HG02938 (cell line): Measurements from ENCODE around the gene ROBO2.

Experiments
- ATAC-seq: cut with Tn5 transposase; IDR thresholded peaks from one replicate; pipeline ENCODE4 v1.9.1; 2021; ENCODE audit warnings: mild to moderate bottlenecking, moderate library complexity; ENCODE audit not compliant: unreplicated experiment

Gene ROBO2

DNA sequence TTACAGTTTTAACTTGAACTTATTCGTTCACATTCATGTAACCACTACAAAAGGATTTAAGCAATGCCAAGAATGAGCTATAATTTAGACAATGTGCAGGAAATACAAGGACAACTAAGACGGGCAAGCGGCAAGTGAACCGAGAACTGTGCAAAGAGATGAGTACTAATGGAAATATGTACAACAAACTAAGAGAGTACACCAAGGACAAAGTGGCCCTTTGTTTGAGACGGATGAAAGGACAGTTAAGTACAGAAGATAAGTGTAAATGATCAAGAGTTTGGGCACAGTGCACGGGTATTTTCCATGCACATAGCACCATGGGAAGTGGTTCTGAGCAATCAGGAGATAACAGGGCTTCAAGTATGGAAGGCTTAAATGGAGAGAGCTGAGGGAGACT lies 281.7 kb downstream of the ROBO2 start:
- no peak for ATAC-seq

DNA sequence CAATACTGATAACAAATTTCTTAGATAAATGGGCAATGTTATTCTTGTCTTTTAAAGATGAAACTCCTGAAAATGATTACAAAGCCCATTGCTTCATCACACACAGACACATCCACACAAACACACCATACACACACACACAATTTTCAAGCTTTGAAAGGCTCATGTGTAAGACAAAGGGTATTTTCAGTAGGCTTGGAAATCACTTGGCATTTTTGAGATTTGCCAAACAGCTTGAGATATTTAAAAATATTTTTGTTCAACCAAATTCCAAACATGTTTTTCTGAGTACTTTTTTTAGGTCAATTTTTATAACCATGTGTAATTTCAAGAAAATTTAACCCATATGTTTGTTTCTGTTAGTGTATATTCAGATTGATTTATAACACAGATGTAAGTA lies 283.7 kb downstream of the ROBO2 start:
- no peak for ATAC-seq

DNA sequence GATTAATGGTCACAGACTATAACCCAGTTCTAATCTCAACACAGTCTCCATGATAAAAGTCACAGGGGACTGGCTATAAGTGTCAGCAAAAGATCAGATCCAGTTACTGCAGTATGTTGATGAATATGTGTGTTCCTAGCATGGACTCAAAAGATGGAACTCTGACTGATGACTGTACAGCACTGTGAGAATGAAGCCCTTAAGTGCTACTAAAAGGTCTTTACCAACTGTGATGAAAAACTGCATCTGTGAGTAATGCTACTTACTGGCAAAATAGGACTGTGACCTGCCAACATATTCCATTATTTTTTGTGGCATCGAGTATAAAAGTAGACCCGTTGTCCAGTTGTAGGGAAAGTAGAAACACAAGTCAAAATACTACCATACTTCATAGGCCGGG lies 284.2 kb downstream of the ROBO2 start:
- no peak for ATAC-seq

DNA sequence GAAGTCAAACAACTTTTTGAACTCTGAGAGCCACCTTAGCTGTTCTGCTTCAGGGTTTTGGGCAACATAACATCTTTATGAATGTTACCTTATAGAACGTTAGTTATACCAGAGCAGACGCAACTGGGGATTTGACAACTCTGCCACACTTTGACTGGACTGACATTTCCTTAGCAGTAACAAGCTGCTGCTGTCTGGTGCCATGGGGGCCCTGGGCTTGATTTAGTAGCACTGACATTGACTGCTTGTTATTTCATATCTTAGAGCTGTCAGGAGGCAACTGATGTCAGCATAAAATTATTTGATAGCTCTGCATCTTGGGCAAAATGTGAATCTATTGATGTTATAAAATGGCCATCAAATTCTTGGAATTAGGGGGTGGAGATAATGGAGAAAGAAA lies 285.4 kb downstream of the ROBO2 start:
- no peak for ATAC-seq

DNA sequence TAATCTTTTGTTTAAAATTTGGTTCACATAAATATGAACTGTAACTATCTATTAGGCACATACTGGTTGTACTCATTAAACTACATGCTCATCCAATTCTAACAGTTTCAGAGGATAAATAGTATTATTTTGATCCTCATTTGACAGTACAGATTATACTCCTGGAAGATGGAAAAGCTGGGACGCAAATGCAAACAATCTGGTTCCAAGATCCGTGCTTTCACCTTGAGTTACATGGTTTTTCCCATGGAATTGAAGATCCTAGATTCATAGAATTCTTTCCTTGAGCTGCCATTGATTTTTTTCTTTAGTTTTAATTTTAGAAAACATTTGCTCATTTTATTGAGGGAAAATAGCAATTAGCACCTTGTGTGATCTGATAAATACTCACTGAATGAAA lies 285.8 kb downstream of the ROBO2 start:
- no peak for ATAC-seq

DNA sequence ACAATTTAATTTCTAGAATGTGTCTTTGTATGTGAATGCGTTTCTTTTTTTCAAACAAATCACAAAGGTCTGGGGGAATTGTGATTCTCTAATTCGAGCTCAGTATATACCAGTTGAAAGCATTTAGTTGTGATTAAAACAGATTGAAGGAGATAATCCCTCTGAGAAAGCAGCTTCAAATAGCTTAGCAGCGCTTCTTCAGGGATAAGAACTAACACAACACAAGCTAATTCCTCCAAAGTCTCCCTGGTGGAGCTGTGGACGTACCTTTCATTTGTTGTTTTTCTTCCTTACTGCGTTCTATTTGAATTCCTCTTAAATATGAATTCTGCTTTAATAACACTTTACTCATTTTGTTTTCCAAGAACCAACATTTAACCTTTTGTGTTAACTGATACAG lies 286.7 kb downstream of the ROBO2 start:
- no peak for ATAC-seq

DNA sequence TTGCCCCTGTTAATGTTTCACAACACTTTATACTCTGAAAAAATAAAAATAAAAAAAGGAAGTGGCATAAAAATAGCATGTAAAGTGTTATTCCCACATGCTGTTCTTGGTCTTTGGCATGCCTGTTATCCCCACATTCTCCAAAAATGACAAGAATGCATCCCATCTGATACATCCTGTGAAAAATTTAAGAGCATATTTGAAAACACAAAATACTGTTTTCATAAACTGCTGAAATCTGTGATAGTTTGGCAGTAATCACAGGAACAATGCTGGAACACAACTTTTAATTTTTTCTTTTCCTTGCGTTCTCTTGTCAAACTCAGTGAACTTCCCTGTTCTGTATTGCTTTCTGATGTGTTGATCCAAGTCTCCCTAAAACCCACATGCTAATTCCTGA lies 288.8 kb downstream of the ROBO2 start:
- no peak for ATAC-seq

DNA sequence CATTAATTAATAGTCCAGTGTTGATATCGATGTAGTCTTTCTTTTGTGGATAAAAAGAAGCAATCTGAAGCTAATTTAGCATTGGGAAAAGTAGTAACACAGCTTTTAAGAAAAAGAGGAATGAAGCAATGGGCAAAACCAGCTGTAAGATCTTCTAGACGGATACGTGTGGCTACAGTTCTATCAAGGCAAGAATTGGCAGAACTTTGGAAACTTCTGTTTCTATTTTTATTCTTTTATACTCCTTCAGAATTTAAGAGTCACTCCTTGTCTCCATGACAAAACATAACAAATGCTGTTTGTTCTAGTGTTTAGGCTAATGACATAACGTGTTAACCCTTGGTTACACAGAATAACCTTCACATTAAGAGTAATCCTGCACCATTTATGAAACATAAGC lies 289.2 kb downstream of the ROBO2 start:
- ATAC-seq, result no peak

DNA sequence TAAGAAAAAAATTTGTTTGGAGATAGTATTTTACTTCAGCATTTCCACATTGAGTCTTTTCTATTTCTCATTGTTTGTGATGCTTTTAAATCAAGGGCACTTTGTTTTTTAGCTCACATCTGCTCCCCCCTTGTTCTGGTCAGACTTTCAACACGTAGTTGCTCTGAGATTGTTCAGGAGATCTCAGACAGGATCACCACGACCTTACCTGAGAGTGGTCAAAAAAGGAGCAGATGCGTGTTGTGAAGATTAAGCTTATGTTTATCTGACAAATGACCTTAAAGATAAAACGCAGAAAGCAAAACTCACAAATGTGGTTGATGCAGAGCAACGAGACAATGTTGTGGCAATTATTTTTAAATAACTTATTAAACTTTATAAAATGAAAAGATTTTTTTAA lies 298.3 kb downstream of the ROBO2 start:
- no peak for ATAC-seq

DNA sequence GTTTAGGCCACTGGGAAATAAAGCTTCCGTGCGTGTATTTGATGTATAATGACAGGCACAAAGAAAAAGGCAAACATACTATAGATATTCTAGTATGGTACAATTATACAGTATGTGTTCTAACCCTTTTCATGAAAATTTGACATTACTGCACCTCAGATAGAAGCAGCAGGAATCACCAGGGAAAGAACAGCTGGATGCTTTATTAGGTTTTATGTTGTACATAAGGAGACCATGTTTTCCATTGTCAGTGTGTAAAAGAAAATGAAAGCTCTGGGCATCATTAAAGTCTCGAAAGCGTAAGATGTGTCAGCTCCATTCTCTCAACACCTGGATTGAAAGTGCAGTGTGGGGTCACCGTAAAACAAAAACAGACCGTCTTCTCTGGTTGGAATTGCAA lies 302.1 kb downstream of the ROBO2 start:
- ATAC-seq, result no peak

DNA sequence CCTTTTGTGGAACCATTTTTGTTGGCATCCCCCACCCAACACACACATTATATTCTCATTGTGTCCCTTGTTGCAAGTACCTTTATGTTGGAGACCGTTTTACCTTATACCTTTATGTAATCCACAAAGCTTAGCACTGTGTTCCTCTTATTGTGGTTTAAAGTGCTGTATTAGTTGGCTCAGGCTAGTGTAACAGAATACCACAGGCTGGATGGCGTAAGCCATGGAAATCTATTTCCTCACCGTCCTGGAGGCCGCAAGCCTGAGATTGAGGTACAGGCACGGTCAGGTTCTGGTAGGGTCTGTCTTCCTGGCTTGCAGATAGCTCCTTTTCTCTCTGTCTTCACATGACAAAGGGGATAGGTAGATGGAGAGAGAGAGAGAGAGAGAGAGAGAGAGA lies 302.8 kb downstream of the ROBO2 start:
- ATAC-seq, result no peak

DNA sequence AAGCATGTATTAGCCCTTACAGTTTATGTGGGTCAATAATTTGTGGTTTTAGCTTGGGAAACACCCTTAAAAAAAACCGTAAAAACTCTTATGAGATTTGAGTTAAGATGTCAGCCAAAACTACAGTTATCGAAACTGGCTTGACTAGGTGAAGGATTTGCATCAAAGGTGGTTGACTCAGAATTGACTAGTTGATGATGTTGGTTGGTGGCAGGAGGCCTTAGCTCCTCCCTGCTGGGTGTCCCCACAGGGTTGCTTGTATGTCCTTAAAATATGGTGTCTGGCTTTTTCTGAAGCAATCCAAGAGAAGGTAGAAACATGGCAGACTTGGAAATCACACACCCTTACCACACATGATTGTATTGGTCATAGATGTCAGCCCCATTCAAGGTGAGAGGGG lies 305.1 kb downstream of the ROBO2 start:
- ATAC-seq, result no peak

DNA sequence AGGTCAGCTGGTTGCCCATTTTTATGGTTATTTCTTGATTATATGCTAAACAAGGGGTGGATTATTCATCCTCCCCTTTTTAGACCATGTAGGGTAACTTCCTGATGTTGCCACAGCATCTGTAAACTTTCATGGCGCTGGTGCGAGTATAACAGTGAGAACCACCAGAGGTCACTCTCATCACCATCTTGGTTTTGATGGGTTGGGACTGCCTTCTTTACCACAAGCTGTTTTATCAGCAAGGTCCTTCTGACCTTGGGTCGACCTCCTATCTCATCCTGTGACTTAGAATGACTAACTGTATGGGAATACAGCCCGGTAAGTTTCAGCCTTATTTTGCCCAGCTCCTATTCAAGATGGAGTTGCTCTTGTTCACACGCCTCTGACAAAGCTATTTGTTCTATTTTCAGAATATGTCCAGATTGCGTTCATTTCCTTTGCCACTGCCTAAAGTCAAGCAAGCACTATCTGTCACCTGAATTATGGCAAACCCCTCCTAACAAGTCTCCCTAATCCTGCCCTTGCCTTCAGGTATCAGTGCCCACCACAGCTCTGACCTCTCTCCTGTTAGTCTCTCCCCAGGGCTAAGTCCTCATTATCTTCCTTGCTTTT lies 308.5 kb downstream of the ROBO2 start:
- peak; percentile 58 for ATAC-seq

DNA sequence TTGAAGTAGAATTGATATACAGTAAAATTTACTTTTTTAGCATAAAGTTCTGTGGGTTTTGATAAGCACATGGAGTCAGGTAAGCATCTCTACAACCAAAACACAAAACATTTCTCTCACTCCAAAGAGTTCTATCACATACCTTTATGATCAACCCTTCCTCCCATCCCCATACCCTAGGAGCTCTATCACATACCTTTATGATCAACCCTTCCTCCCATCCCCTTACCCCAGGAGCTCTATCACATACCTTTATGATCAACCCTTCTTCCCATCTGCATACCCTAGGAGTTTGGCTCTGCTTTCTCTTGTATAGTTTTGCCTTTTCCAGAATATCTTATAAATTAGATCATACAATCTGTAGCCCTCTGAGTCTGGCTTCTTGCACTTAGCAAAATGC lies 315.1 kb downstream of the ROBO2 start:
- ATAC-seq, result no peak

DNA sequence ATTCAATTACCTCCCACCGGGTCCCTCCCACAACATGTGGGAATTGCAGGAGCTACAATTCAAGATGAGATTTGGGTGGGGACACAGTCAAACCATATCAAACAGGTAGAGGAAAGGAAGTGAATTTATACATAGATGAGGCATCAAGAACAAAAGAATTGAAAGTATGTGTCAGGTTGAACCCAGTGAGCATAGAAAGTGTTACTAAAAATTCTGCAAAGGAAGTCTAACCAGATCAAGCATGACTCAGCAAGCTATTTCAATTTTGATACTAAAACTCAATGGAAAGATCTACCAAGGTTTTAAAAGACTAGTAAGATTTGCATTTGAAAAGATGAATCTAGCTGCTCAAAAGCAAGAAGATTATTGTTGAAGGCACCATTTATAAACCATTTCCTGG lies 323.0 kb downstream of the ROBO2 start:
- ATAC-seq, result no peak

DNA sequence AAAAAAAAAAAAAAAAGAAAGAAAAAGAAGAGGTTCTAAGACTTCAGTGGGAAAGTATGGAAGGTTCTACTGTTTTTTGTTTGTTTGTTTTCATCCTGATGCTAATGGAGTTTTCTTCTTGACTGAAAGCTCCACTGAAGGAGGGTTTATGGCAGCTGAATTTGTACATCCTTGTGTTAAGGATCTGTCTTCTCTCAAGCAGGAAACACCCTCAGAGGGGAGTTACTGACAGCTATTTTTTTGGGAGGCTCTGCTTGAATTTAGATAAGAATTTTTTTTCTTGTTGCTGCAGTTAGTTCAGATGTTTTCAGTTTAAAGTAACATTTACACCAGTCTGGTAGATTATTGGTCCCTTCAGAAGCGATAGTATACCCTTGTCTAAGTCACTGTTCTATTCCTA lies 325.3 kb downstream of the ROBO2 start:
- ATAC-seq, result no peak

DNA sequence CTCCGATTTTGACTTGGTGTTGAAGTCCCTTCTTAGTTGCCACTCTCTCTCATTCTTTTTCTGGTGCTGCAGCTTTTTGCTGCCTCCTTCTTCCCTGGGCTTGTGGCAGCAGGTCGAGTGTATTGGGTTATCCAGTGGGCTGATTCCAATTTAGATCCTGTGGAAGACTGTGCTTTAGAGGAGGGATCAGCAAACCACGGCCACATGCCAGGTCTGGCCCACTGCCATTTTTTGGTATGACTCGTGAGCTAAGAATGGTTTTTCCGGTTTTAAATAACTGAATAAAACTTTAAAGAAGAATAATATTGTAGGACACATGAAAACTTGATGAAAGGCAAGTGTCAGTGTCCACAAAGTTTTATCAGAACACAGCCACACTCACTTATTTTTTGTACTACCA lies 330.5 kb downstream of the ROBO2 start:
- ATAC-seq, result no peak

DNA sequence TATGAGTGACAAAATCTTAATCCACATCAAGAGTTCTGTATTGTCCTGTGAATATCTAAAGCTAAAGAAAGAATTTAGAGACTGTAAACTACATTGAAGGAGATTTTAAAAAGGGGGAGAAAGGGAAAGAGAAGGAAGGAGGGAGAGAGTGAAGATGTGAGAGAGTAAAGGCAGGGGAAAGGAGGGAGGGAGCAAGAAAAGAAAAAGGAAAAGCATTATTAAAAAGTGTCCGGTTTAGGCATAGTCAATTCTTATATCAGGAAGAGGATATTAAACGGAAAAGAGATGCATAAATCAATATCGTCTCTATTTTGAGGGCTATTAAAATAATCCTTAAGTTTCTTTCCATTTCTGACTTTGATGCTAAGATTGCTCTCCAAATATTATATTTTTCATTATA lies 332.1 kb downstream of the ROBO2 start:
- no peak for ATAC-seq

DNA sequence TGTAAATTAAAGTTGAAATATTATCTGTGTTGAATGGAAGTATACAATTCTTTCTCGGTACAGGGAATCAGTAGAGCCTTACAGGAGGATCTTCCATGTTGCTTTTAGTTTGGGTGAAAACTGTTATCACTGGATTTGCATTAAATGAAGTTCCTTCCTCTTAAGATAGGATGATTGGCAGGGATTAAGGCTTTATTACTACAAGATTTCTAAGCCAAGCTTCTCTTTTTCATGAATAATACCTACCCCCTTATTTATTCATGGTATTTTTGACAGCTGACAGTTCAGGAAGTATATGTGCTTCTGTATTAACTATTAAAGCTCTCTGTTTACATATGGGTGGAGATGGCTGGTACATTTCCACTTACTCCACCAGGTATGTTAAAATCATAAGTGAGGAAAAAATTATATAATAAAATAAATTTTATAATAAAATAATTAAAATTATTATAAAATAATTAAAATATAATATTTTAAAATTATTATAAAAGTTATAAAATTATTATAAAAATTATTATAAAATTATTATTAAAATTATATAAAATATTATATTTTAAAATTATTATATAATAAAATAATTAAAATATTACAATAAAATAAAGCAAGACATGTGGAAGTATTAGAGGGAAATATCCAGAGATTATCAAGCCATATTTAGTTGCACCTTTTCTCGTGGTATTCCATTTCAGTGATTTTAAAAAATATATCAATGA lies 332.9 kb downstream of the ROBO2 start:
- no peak for ATAC-seq

DNA sequence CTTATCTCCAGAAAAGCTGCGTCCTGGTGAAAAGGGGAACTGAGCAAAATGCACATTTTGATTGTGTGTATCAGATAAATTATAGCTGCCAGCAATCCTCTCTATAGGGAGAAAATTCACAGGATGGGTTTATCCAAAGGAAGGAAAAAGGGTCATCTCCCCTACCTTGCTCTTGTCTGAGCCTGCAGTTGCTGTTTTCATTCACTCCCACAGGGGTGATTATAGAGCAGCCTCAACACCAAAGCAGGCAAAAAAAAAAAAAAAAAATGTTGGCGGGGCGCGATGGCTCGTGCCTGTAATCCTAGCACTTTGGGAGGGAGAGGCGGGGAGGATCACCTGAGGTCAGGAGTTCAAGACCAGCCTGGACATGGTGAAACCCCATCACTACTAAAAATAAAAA lies 333.7 kb downstream of the ROBO2 start:
- no peak for ATAC-seq

DNA sequence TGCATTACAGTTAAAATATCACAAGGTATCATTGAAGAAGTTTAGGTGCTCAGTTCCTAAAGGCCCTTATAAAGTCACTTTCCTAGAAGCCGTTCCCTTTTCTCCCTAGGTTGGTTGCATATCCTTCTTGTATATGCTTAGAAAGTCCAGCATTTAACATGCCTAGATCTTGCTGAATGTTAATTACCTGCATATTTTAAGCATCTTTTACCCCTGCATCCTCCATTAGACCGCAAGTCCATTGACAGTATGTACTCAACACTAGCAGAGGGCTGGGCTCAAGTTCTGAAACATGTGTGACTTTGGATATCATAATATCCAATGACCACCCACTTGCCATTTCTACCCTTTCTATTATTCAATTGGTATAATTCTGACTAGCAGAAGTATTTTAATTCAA lies 336.6 kb downstream of the ROBO2 start:
- no peak for ATAC-seq

DNA sequence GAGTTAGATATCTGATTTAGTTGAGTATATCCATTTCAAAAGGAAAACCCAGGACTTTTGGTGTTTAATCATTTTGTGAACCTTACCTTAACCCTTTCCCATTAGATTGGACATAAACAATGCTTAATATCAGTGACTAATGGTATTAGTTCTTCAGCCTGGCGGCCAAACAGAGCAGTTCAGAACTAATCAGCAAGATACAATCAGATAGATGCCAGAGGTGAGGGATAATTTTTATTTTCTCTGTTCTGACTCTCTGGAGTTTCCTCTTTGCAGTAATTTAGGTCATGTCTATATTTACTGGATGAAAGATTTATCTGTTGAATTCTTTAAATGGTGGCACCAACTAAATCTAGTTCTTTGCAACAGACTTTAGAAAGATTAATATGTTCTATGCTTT lies 337.8 kb downstream of the ROBO2 start:
- ATAC-seq, result no peak

DNA sequence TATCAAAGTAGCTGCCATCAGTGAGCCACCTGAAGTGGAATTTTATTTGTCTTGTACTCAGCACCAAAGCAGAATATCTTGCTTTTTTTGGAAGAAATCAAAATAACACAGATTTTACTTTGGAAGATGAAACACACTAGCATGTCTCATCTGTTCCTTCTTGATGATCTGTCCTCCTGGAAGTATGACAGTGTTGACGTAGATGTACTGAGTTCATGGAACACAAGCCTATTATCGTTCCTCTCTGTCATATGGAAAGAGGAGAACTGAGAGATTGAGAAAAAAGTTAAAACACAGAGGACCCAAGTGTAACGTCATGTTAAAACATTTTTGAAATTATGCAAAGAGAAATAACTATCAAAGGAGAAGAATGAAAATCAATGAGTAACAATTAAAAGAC lies 340.2 kb downstream of the ROBO2 start:
- ATAC-seq, result no peak
